H1 (cell line): Measurements from ENCODE around the gene CYP46A1. TPM values are rescaled to one million over a fixed set of nuclear protein-coding genes. Genes with fewer than 3 reads are reported as not detected.

Experiments used
- CTCF ChIA-PET: fragments of 300-600 bp; sonication (Branson Sonifier 250); formaldehyde crosslinking; loops from one replicate; lab custom pipeline; 2021; ENCODE audit not compliant: partially characterized antibody; lab: Charles Lee
- POLR2A ChIA-PET: fragments of 300-600 bp; sonication (Branson Sonifier 250); formaldehyde crosslinking; loops from one replicate; lab custom pipeline; 2021; ENCODE audit warnings: inconsistent platforms; ENCODE audit not compliant: partially characterized antibody; lab: Charles Lee
- DNase-seq, 2 experiments: peaks; one replicate each; pipeline versions ENCODE4 v3.0.0 to v3.0.0-alpha.2; 2010 to 2022; ENCODE audit warnings: low spot score in 2 of 2, low read depth in 1 of 2, mixed read lengths in 1 of 2
- FAIRE-seq: peaks from 2 replicates; lab custom pipeline; 2011; peaks lifted over from hg19 to GRCh38; lab: Jason Lieb, UNC
- H2AFZ ChIP-seq: 2 replicates; pipeline ENCODE4 v1.8.1; 2012; ENCODE audit warnings: low read length, inconsistent platforms
- H2AK5ac ChIP-seq: 2 replicates; pipeline ENCODE4 v1.6.1; 2013; ENCODE audit warnings: low read depth, low read length
- H2BK120ac ChIP-seq: replicated peaks from 2 replicates; pipeline ENCODE3; 2013; ENCODE audit warnings: low read depth, low read length, inconsistent platforms
- H2BK12ac ChIP-seq: 2 replicates; pipeline ENCODE4 v1.6.1; 2013; ENCODE audit warnings: low read depth, low read length
- H2BK15ac ChIP-seq: 2 replicates; pipeline ENCODE4 v1.6.1; 2013; ENCODE audit warnings: low read length
- H2BK20ac ChIP-seq: 2 replicates; pipeline ENCODE4 v1.6.1; 2013; ENCODE audit warnings: low read length
- H2BK5ac ChIP-seq: 2 replicates; pipeline ENCODE4 v1.6.1; 2013; ENCODE audit warnings: low read depth, low read length
- H3K14ac ChIP-seq: 2 replicates; pipeline ENCODE4 v1.6.1; 2013; ENCODE audit warnings: inconsistent platforms; ENCODE audit not compliant: insufficient read length
- H3K18ac ChIP-seq: 2 replicates; pipeline ENCODE4 v1.6.1; 2013; ENCODE audit warnings: low read length; ENCODE audit errors: extremely low read depth
- H3K23ac ChIP-seq: 2 replicates; pipeline ENCODE4 v1.6.1; 2013; ENCODE audit warnings: inconsistent platforms; ENCODE audit not compliant: insufficient read length
- H3K23me2 ChIP-seq: 2 replicates; pipeline ENCODE4 v1.6.1; 2013; ENCODE audit warnings: low read depth, low read length
- H3K27ac ChIP-seq: 2 replicates; pipeline ENCODE4 v1.6.1; 2011; ENCODE audit warnings: low read depth, low read length, inconsistent platforms
- H3K27me3 ChIP-seq, 4 experiments: replicated peaks in 1 of 4; 1 replicate in 1 of 4; 2 replicates in 3 of 4; pipeline versions ENCODE4 v1.6.1 to v1.8.1; 2011 to 2013; ENCODE audit warnings: low read length in 3 of 4, mild to moderate bottlenecking in 3 of 4, inconsistent platforms in 2 of 4, mixed read lengths in 2 of 4, moderate library complexity in 1 of 4; ENCODE audit not compliant: control insufficient read depth in 3 of 4, insufficient read depth in 3 of 4; ENCODE audit errors: extremely low read depth in 1 of 4
- H3K36me3 ChIP-seq, 4 experiments: 2 replicates each; pipeline versions ENCODE4 v1.6.1 to v1.8.1; 2011 to 2013; ENCODE audit warnings: mild to moderate bottlenecking in 4 of 4, low read length in 3 of 4, moderate library complexity in 2 of 4, control low read depth in 1 of 4, inconsistent platforms in 1 of 4; ENCODE audit not compliant: insufficient read depth in 4 of 4, control insufficient read depth in 2 of 4
- H3K4ac ChIP-seq: replicated peaks from 2 replicates; pipeline ENCODE3; 2013; ENCODE audit warnings: low read length, low read depth, mixed read lengths, inconsistent platforms; ENCODE audit not compliant: insufficient read length
- H3K4me1 ChIP-seq, 4 experiments: replicated peaks in 1 of 4; 1 replicate in 1 of 4; 2 replicates in 3 of 4; pipeline versions ENCODE4 v1.6.1 to v1.8.1; 2011 to 2013; ENCODE audit warnings: low read length in 3 of 4, inconsistent platforms in 2 of 4, mixed read lengths in 1 of 4; ENCODE audit not compliant: insufficient read depth in 4 of 4, control insufficient read depth in 3 of 4
- H3K4me2 ChIP-seq, 2 experiments: 2 replicates each; pipeline versions ENCODE4 v1.6.1 to v1.8.1; 2011 to 2013; ENCODE audit warnings: low read depth in 2 of 2, low read length in 2 of 2, control low read depth in 1 of 2, inconsistent platforms in 1 of 2, mild to moderate bottlenecking in 1 of 2; ENCODE audit not compliant: insufficient read depth in 1 of 2
- H3K4me3 ChIP-seq, 4 experiments: fragments of 200-600, 300-600 bp in 1 of 4; sonication (generic), shearing (Covaris generic), sonication (Bioruptor Twin) in 1 of 4; 2 replicates each; pipeline versions ENCODE4 v1.5.1 to v1.8.1; 2011 to 2016; ENCODE audit warnings: low read length in 4 of 4, low read depth in 3 of 4, control low read depth in 2 of 4, inconsistent platforms in 2 of 4, mild to moderate bottlenecking in 2 of 4, mixed read lengths in 1 of 4, moderate library complexity in 1 of 4; ENCODE audit not compliant: insufficient read depth in 2 of 4; ENCODE audit errors: extremely low read depth in 1 of 4
- H3K56ac ChIP-seq: replicated peaks from 2 replicates; pipeline ENCODE3; 2013; ENCODE audit warnings: low read depth, mild to moderate bottlenecking, mixed read lengths, low read length, inconsistent platforms; ENCODE audit not compliant: insufficient read length
- H3K79me1 ChIP-seq: 2 replicates; pipeline ENCODE4 v1.6.1; 2013; ENCODE audit warnings: low read depth, low read length, control low read depth
- H3K79me2 ChIP-seq, 2 experiments: 2 replicates each; pipeline versions ENCODE4 v1.6.1 to v1.8.1; 2012 to 2013; ENCODE audit warnings: low read length in 2 of 2, mild to moderate bottlenecking in 2 of 2, inconsistent platforms in 1 of 2; ENCODE audit not compliant: insufficient read depth in 2 of 2, control insufficient read depth in 1 of 2
- H3K9ac ChIP-seq, 4 experiments: replicated peaks in 1 of 4; 1 replicate in 1 of 4; 2 replicates in 3 of 4; pipeline versions ENCODE4 v1.6.1 to v1.8.1; 2011 to 2013; ENCODE audit warnings: low read depth in 3 of 4, low read length in 3 of 4, control low read depth in 2 of 4, mild to moderate bottlenecking in 2 of 4, moderate library complexity in 2 of 4, inconsistent platforms in 1 of 4; ENCODE audit errors: extremely low read depth in 1 of 4
- H3K9me3 ChIP-seq, 2 experiments: 2 replicates each; pipeline versions ENCODE4 v1.6.1 to v1.8.1; 2012 to 2013; ENCODE audit warnings: mild to moderate bottlenecking in 2 of 2, moderate library complexity in 2 of 2, control low read depth in 1 of 2, inconsistent platforms in 1 of 2, low read depth in 1 of 2, low read length in 1 of 2, mixed read lengths in 1 of 2; ENCODE audit not compliant: insufficient read depth in 2 of 2
- H4K20me1 ChIP-seq, 2 experiments: replicated peaks in 1 of 2; 2 replicates each; pipeline versions ENCODE3 to v1.8.1; 2011 to 2013; ENCODE audit warnings: inconsistent platforms in 2 of 2, low read length in 2 of 2, mild to moderate bottlenecking in 1 of 2; ENCODE audit not compliant: insufficient read depth in 2 of 2, control insufficient read depth in 1 of 2
- H4K5ac ChIP-seq: 2 replicates; pipeline ENCODE4 v1.6.1; 2013; ENCODE audit warnings: low read length, low read depth, mixed read lengths, inconsistent platforms; ENCODE audit not compliant: insufficient read length
- H4K8ac ChIP-seq: 2 replicates; pipeline ENCODE4 v1.8.0; 2013; ENCODE audit warnings: mild to moderate bottlenecking, moderate library complexity, low read length, inconsistent platforms; ENCODE audit not compliant: insufficient read depth; ENCODE audit errors: extremely low read depth
- H4K91ac ChIP-seq: replicated peaks from 2 replicates; pipeline ENCODE3; 2013; ENCODE audit warnings: low read length, mixed read lengths, inconsistent platforms; ENCODE audit not compliant: insufficient read length
- BRCA1 ChIP-seq: IDR thresholded peaks from 2 replicates; pipeline ENCODE4 v1.6.1; 2012; ENCODE audit warnings: low read depth, low read length, improper control_type of control experiment
- CBX5 ChIP-seq: fragments of 300-800, 300-1000 bp; sonication (generic); IDR thresholded peaks from 2 replicates; pipeline ENCODE4 v1.7.1; 2016; ENCODE audit warnings: antibody characterized with exemption, low read length, low read depth
- CBX8 ChIP-seq: fragments of 300-800, 300-1000 bp; sonication (generic); IDR thresholded peaks from 2 replicates; pipeline ENCODE4 v1.7.1; 2016; ENCODE audit warnings: low read depth, low read length, borderline replicate concordance
- EGR1 ChIP-seq: IDR thresholded peaks from 2 replicates; pipeline ENCODE4 v1.6.1; 2011; ENCODE audit warnings: low read depth, low read length, borderline replicate concordance
- PHF8 ChIP-seq: fragments of 200-600 bp; sonication (generic); conservative IDR thresholded peaks from 2 replicates; pipeline ENCODE4 v1.7.1; 2012; ENCODE audit warnings: low read depth, mild to moderate bottlenecking, inconsistent platforms, low read length, moderate library complexity
- SAP30 ChIP-seq: fragments of 300-600 bp; sonication (generic); IDR thresholded peaks from 2 replicates; pipeline ENCODE4 v1.7.1; 2012; ENCODE audit warnings: low read length, moderate library complexity, mild to moderate bottlenecking, inconsistent platforms; ENCODE audit not compliant: insufficient read depth, insufficient replicate concordance
- TCF12 ChIP-seq: IDR thresholded peaks from 2 replicates; pipeline ENCODE4 v1.6.1; 2011; ENCODE audit warnings: low read depth, mild to moderate bottlenecking, low read length
- WGBS, 2 experiments: shearing (Covaris generic) in 1 of 2; methylation state at CpG; one replicate each; pipeline versions ENCODE4 v1.1.6 to v1.1.7; 2013 to 2015; ENCODE audit warnings: low lambda C conversion rate in 2 of 2, mixed read lengths in 2 of 2, inconsistent platforms in 1 of 2, low coverage in 1 of 2, missing lambda C conversion rate in 1 of 2; ENCODE audit not compliant: insufficient replicate concordance in 2 of 2, insufficient coverage in 1 of 2, insufficient read length in 1 of 2; ENCODE audit errors: extremely low coverage in 1 of 2, missing lambda C conversion rate in 1 of 2; 5-methylcytosine and 5-hydroxymethylcytosine counted together
- long read RNA-seq, 2 experiments: library from RNA in 1 of 2; library from capped mRNA in 1 of 2; stranded (forward); transcript quantifications; one replicate each; pipeline ENCODE4 v2.0.0, GENCODE V29; 2021; ENCODE audit warnings: inconsistent platforms in 1 of 2
- polyA minus RNA-seq, 3 experiments: library from RNA; depleted of rRNA, polyadenylated mRNA; stranded (reverse); fragments of >200 nt; gene quantifications; 1 replicate in 2 of 3; 2 replicates in 1 of 3; pipeline ENCODE4 v1.2.3, GENCODE V29; 2011
- polyA plus RNA-seq, 7 experiments: library from polyadenylated mRNA; depleted of rRNA in 3 of 7; stranded (reverse) in 5 of 7; unstranded in 2 of 7; fragments of >200 nt in 5 of 7; fragments of 200-250 nt in 2 of 7; gene quantifications; 1 replicate in 5 of 7; 2 replicates in 1 of 7; 4 replicates in 1 of 7; pipeline versions ENCODE4 v1.2.1 to v1.2.3, GENCODE V29; 2011 to 2013; ENCODE audit warnings: missing spikeins in 2 of 7, mixed read lengths in 2 of 7
- total RNA-seq: library from RNA; stranded (reverse); fragmentation: NEBNext Ultra II Directional; extraction: Animal tissue kit (Norgen Biotek cat#: 25700); gene quantifications from 2 replicates; pipeline ENCODE4 v1.2.1, GENCODE V29; 2021
- TF ChIP-seq, protein P1 (sequence below): IDR thresholded peaks from 2 replicates; pipeline ENCODE4 v1.6.1; 2012; ENCODE audit warnings: inconsistent platforms

Gene CYP46A1
- total RNA-seq (0.71 and 1.3 TPM in 2 replicates), polyA plus RNA-seq (2011; rRNA removed) (0.41 and 0.89 TPM in 2 replicates), polyA minus RNA-seq (2011; rRNA and poly(A)+ RNA removed) (0.63 and 0.91 TPM in 2 replicates)
- 0.88 TPM for polyA plus RNA-seq (2011; cell fraction: cytosol; rRNA removed)
- 4.4 TPM for polyA plus RNA-seq (2011; cell fraction: nucleus; rRNA removed)
- 0.60 to 1.6 TPM (median 0.87 TPM) in 4 replicates for polyA plus RNA-seq (2012, experiment 1 of 2)
- 0.45 TPM for polyA plus RNA-seq (2012, experiment 2 of 2)
- 0.63 TPM for polyA plus RNA-seq (2013, experiment 1 of 2)
- polyA plus RNA-seq (2013, experiment 2 of 2): 0.57 TPM
- not detected for polyA minus RNA-seq (2011; cell fraction: cytosol; rRNA and poly(A)+ RNA removed)
- 1.9 TPM for polyA minus RNA-seq (2011; cell fraction: nucleus; rRNA and poly(A)+ RNA removed)
- long read RNA-seq, experiment 1: 0 reads
- long read RNA-seq, experiment 2, partial matches to known transcripts: 0 of 1 reads
- long read RNA-seq, experiment 2, other reads (novel, unspliced or antisense): 1 of 1 reads

DNA sequence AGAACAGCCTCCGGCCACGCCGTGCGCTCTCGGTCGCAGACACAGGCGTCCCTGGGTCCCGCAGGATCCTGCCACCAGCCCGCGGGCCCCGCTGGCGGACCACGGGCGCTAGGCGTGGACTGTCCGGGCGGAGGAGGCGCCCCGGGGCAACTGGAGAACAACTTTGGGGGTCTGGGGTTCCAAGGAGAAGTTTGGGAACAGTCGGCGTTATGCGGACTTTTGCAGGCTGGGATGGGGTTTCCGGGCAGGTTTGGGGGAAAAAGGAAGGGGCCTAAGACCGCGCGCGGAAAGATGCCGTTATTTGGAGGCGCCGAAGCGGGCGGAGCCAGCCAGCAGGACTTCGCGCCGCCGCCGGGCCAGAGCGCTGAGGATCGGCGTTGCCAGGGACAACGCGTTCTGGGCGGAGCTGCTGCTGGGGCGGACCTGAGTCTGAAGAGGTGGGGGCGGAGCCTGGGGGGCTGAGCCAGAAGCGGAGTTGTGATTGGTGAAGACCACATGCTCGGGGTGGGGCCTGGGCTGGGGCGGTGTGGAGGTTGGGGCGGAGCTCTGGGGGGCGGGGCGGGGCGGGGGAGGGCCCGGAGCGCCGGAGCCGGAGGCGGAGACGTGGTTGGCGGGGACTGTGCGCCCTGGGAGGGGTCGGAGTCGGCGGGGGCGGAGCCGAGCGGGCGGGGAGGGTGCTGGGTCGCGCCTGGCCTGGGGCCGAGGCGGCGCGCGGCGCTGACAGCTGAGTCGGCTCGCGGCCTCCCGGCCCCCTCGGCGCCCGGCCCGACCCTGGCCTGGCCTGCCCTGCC lies at the start of gene CYP46A1:
Gene CYP46A1, plus strand, starts transcription at position 680 of the 791 bp plus-strand sequence. CDS start 120 bp downstream, outside the sequence.
- POLR2A ChIA-PET: interaction anchor here (0.6 to 1.4 kb wide), 4 partner anchors 9 to 23 kb away, joined by 3 to 4 read pairs (median 3); no protein-coding TSS in a partner anchor
- Histone ChIP-seq H3K36me3 (no peaks in the 10 kb centered on the region), H3K4me2 (peak within 1 kb of the TSS; percentile 87 to 99), H3K4me3 (peak within 1 kb of the TSS; percentile 59 to 100 (median 94)), H4K20me1 (no peaks in the 10 kb centered on the region), H4K5ac (peak within 1 kb of the TSS; percentile 10), H2BK5ac (peak within 1 kb of the TSS; percentile 71; the same call in 1 of the 2 replicates), H3K56ac (peak within 1 kb of the TSS; percentile 21), H3K18ac (peak within 1 kb of the TSS; percentile 60; the same call in 1 of the 2 replicates), H3K14ac (no peak within 1 kb of the TSS), H2BK15ac (peak within 1 kb of the TSS; percentile 81; the same call in 1 of the 2 replicates), H3K27ac (0 out of 2 replicates have a peak within 1 kb of the TSS, but pooled peaks have one; percentile 37), H3K79me2 (no peaks in the 10 kb centered on the region), H2BK120ac (no peak within 1 kb of the TSS), H4K91ac (peak within 1 kb of the TSS; percentile 87), H3K23me2 (peaks cover 9% of the 10 kb centered on the region), H4K8ac (peak within 1 kb of the TSS; percentile 95; the same call in 1 of the 2 replicates), H2AFZ (no peak within 1 kb of the TSS; the same call in 1 of the 2 replicates), H2BK12ac (no peak within 1 kb of the TSS), H2BK20ac (0 out of 2 replicates have a peak within 1 kb of the TSS, but pooled peaks have one; percentile 72), H3K23ac (no peak within 1 kb of the TSS), H3K9ac (peak within 1 kb of the TSS in 3 of 4 experiments; percentile 58 to 69 (median 64); a peak in 5 of 7 replicates), H3K4me1 (peaks cover 0 to 10% (median 9%) of the 10 kb centered on the region in 4 experiments; a peak in 6 of 7 replicates), H3K79me1 (no peaks in the 10 kb centered on the region), H3K27me3 (no peaks in the 10 kb centered on the region), H3K4ac (no peak within 1 kb of the TSS), H2AK5ac (no peak within 1 kb of the TSS), H3K9me3 (no peaks in the 10 kb centered on the region)
- WGBS, 2 experiments: 1% methylated on average over 41 of the region's 83 CpGs; no CpG with 5 or more reads in 1 of the 2 experiments
- FAIRE-seq: peak; percentile 57
- DNase-seq: peak; percentile 99
- CTCF ChIA-PET: interaction anchor here (0.6 to 3.3 kb wide), 15 partner anchors 11 to 425 kb away, joined by 3 to 26 read pairs (median 3); no protein-coding TSS in a partner anchor
- peak; percentile 55 for TF ChIP-seq PHF8
- no peak for TF ChIP-seq TCF12
- TF ChIP-seq, protein P1, sequence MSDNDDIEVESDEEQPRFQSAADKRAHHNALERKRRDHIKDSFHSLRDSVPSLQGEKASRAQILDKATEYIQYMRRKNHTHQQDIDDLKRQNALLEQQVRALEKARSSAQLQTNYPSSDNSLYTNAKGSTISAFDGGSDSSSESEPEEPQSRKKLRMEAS: no peak; the same call in 1 of the 2 replicates
- TF ChIP-seq CBX8: no peak
- no peak for TF ChIP-seq BRCA1
- TF ChIP-seq SAP30: no peak
- TF ChIP-seq CBX5: no peak
- TF ChIP-seq EGR1: 0 out of 2 replicates have a peak, but pooled peaks have one; percentile 5
